Keratinocyte (primary cell): ENCODE measurements around the gene STX8. TPM values are rescaled to one million over a fixed set of nuclear protein-coding genes. Genes with fewer than 3 reads are reported as not detected.

ENCODE experiments used
- DNase-seq: peaks from one replicate; pipeline ENCODE4 v3.0.0-alpha.2; 2011; ENCODE audit warnings: low read depth, missing footprints, low spot score
- FAIRE-seq: peaks from 2 replicates; lab custom pipeline; 2011; peaks lifted over from hg19 to GRCh38; lab: Jason Lieb, UNC
- H2AFZ ChIP-seq: 2 replicates; pipeline ENCODE4 v1.6.0; 2012; ENCODE audit warnings: low read length, control low read depth, inconsistent platforms; ENCODE audit not compliant: control insufficient read depth
- H3K27ac ChIP-seq: 2 replicates; pipeline ENCODE4 v1.5.1; 2011; ENCODE audit warnings: low read length; ENCODE audit not compliant: control insufficient read depth, insufficient read depth
- H3K27me3 ChIP-seq: 3 replicates; pipeline ENCODE4 v1.6.0; 2011; ENCODE audit warnings: low read length; ENCODE audit not compliant: control insufficient read depth, insufficient read depth; ENCODE audit errors: extremely low read depth
- H3K36me3 ChIP-seq, 2 experiments: 2 replicates in 1 of 2; 3 replicates in 1 of 2; pipeline ENCODE4 v1.5.1; 2011; ENCODE audit warnings: low read length in 2 of 2, mild to moderate bottlenecking in 1 of 2; ENCODE audit not compliant: control insufficient read depth in 2 of 2, insufficient read depth in 2 of 2; ENCODE audit errors: extremely low read depth in 1 of 2
- H3K4me1 ChIP-seq: 3 replicates; pipeline ENCODE4 v1.5.1; 2011; ENCODE audit warnings: low read length; ENCODE audit not compliant: control insufficient read depth, insufficient read depth; ENCODE audit errors: extremely low read depth
- H3K4me2 ChIP-seq: 3 replicates; pipeline ENCODE4 v1.6.0; 2011; ENCODE audit warnings: low read depth, low read length; ENCODE audit not compliant: control insufficient read depth, insufficient read depth; ENCODE audit errors: extremely low read depth
- H3K4me3 ChIP-seq, 3 experiments: fragments of 200-600 bp in 1 of 3; sonication (generic) in 1 of 3; 2 replicates in 2 of 3; 3 replicates in 1 of 3; pipeline ENCODE4 v1.5.1; 2011 to 2016; ENCODE audit warnings: low read length in 3 of 3, mild to moderate bottlenecking in 3 of 3, control low read depth in 2 of 3, inconsistent platforms in 1 of 3, low read depth in 1 of 3, mixed read lengths in 1 of 3, mixed run types in 1 of 3, moderate library complexity in 1 of 3; ENCODE audit not compliant: control insufficient read depth in 2 of 3, insufficient read depth in 2 of 3; ENCODE audit errors: extremely low read depth in 1 of 3
- H3K79me2 ChIP-seq: 2 replicates; pipeline ENCODE4 v1.6.0; 2012; ENCODE audit warnings: low read length; ENCODE audit not compliant: control insufficient read depth, insufficient read depth
- H3K9ac ChIP-seq: 3 replicates; pipeline ENCODE4 v1.6.0; 2011; ENCODE audit warnings: low read length; ENCODE audit not compliant: control insufficient read depth, insufficient read depth; ENCODE audit errors: extremely low read depth
- H3K9me1 ChIP-seq: 3 replicates; pipeline ENCODE4 v1.6.0; 2011; ENCODE audit warnings: low read length; ENCODE audit not compliant: control insufficient read depth, insufficient read depth; ENCODE audit errors: extremely low read depth
- H3K9me3 ChIP-seq: 2 replicates; pipeline ENCODE4 v1.5.1; 2012; ENCODE audit warnings: low read depth, low read length; ENCODE audit not compliant: control insufficient read depth
- H4K20me1 ChIP-seq: 3 replicates; pipeline ENCODE4 v1.6.0; 2011; ENCODE audit warnings: low read length; ENCODE audit not compliant: control insufficient read depth, insufficient read depth; ENCODE audit errors: extremely low read depth
- EZH2 ChIP-seq: IDR thresholded peaks from one replicate; pipeline ENCODE4 v1.6.1; 2012; ENCODE audit warnings: inconsistent platforms, mild to moderate bottlenecking, low read length, moderate library complexity
- dilution Hi-C: fragments of 300-500 bp; cut with MboI; formaldehyde crosslinking; loops from one replicate; pipeline ENCODE4 v1.7.0; 2020; ENCODE audit warnings: low sequenced_read_pairs; ENCODE audit not compliant: extremely low pct_ligation_motif_present
- polyA plus RNA-seq, 5 experiments: library from polyadenylated mRNA; depleted of rRNA in 3 of 5; stranded (reverse) in 3 of 5; stranded (forward) in 1 of 5; unstranded in 1 of 5; fragments of >200 nt; gene quantifications; 1 replicate in 1 of 5; 2 replicates in 3 of 5; 3 replicates in 1 of 5; pipeline versions ENCODE4 v1.2.1 to v1.2.3, GENCODE V29; 2011 to 2012; ENCODE audit warnings: missing spikeins in 2 of 5, low read depth in 1 of 5, low replicate concordance in 1 of 5
- TF ChIP-seq, protein P1 (sequence below), 3 experiments: IDR thresholded peaks in 1 of 3; conservative IDR thresholded peaks in 1 of 3; optimal IDR thresholded peaks in 1 of 3; 2 replicates in 2 of 3; 3 replicates in 1 of 3; pipeline versions ENCODE3 to v1.5.1; 2011; ENCODE audit warnings: low read length in 3 of 3, mild to moderate bottlenecking in 3 of 3, moderate library complexity in 2 of 3, control low read depth in 1 of 3, inconsistent platforms in 1 of 3; ENCODE audit not compliant: insufficient read depth in 2 of 3; ENCODE audit errors: extremely low read depth in 1 of 3

STX8 gene
- polyA plus RNA-seq, 1 donor (not counting 4 experiments of a cell fraction or from before 2014, with no cell fraction given) = 90.3 TPM

DNA sequence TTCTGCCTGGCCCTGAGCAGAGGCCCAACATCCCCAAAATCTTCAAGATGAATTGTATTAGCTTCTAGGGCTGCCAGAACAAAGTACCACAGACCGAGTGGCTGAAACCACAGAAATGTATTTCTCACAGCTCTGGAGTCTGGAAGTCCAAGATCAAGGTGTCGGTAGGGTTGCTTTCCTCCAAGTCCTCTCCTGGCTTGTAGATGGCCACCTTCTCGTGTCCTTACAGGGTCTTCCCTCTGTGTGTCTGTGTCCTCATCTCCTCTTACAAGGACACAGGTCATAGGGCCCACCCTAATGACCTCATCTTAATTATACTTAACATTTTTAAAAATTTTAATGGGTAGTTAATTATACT is 338.6 kb downstream of the STX8 start:
- Histone ChIP-seq H3K4me3 (no peak overlapping the region), H3K9me1 (no peaks in the 10 kb centered on the region), H3K79me2 (no peaks in the 10 kb centered on the region), H3K4me1 (peaks cover 5% of the 10 kb centered on the region), H3K4me2 (no peak overlapping the region), H3K27me3 (peaks cover 7% of the 10 kb centered on the region), H3K9me3 (no peaks in the 10 kb centered on the region), H3K36me3 (no peaks in the 10 kb centered on the region), H3K27ac (no peak overlapping the region), H2AFZ (no peak overlapping the region), H4K20me1 (no peaks in the 10 kb centered on the region), H3K9ac (no peak overlapping the region)
- DNase-seq = no peak
- dilution Hi-C loops = no loop called here
- no peak for TF ChIP-seq EZH2
- TF ChIP-seq, protein P1, sequence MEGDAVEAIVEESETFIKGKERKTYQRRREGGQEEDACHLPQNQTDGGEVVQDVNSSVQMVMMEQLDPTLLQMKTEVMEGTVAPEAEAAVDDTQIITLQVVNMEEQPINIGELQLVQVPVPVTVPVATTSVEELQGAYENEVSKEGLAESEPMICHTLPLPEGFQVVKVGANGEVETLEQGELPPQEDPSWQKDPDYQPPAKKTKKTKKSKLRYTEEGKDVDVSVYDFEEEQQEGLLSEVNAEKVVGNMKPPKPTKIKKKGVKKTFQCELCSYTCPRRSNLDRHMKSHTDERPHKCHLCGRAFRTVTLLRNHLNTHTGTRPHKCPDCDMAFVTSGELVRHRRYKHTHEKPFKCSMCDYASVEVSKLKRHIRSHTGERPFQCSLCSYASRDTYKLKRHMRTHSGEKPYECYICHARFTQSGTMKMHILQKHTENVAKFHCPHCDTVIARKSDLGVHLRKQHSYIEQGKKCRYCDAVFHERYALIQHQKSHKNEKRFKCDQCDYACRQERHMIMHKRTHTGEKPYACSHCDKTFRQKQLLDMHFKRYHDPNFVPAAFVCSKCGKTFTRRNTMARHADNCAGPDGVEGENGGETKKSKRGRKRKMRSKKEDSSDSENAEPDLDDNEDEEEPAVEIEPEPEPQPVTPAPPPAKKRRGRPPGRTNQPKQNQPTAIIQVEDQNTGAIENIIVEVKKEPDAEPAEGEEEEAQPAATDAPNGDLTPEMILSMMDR (optimal IDR thresholded peaks at IDR 0.05 in 1 of 3, IDR thresholded peaks at IDR 0.05 in 1 of 3, conservative IDR thresholded peaks at IDR 0.05 in 1 of 3; ENCODE audit: extremely low read depth in 1 of 3, insufficient read depth in 2 of 3, low read length in 3 of 3) = no peak
- FAIRE-seq = no peak

DNA sequence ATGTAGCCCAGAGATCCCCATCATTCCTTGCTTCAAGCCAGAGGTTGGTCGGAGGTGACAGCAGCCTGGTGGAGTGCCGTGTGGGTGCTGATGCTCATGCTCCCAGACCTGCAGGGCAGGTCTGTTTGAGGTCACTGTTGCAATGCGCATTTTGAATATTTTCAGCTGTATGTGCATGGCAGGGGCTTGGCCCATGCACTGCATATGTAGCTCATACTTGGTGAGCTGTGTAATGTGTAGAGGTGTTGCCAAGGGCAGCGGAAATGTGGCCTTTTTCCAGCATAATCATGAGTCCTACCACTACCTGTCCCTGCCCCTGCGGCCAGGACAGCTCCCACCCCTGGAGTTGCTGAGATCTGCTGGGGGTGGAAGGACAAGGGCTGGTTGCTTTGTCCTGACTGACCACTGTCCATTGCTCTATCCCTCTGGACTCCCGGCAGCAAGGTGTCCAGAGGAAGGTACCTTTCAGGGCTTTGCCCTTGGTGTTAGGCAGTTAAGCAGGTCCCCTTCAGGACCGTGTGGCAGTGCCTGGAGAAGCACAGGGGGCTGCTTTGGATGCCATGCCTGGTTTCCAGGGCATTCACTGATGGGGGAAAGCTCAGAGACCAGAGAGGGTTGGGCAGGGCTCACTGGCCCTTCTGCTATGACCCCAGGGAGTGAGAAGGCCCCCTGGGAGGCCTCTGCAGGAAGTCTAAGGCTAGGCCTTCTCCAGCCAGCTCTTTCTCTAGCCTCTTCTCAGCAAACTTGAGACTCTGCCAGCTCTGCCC is 339.2 kb downstream of the STX8 start:
- no peak overlapping the region for H2AFZ ChIP-seq
- H3K4me3 ChIP-seq = no peak overlapping the region
- H3K36me3 ChIP-seq = no peaks in the 10 kb centered on the region
- FAIRE-seq (no peak), DNase-seq (no peak)
- no peak for TF ChIP-seq EZH2
- TF ChIP-seq, protein P1 (optimal IDR thresholded peaks at IDR 0.05 in 1 of 3, IDR thresholded peaks at IDR 0.05 in 1 of 3, conservative IDR thresholded peaks at IDR 0.05 in 1 of 3; ENCODE audit: extremely low read depth in 1 of 3, insufficient read depth in 2 of 3, low read length in 3 of 3) = no peak
- H3K4me1 ChIP-seq = peaks cover 5% of the 10 kb centered on the region
- peaks cover 7% of the 10 kb centered on the region for H3K27me3 ChIP-seq
- H3K79me2 ChIP-seq = no peaks in the 10 kb centered on the region
- dilution Hi-C loops = no loop called here
- H3K9me3 ChIP-seq = no peaks in the 10 kb centered on the region
- H3K4me2 ChIP-seq = no peak overlapping the region
- H4K20me1 ChIP-seq = no peaks in the 10 kb centered on the region
- no peak overlapping the region for H3K27ac ChIP-seq
- no peaks in the 10 kb centered on the region for H3K9me1 ChIP-seq
- H3K9ac ChIP-seq = no peak overlapping the region
